Measurements from ENCODE around the gene GLIS1.

DNA sequence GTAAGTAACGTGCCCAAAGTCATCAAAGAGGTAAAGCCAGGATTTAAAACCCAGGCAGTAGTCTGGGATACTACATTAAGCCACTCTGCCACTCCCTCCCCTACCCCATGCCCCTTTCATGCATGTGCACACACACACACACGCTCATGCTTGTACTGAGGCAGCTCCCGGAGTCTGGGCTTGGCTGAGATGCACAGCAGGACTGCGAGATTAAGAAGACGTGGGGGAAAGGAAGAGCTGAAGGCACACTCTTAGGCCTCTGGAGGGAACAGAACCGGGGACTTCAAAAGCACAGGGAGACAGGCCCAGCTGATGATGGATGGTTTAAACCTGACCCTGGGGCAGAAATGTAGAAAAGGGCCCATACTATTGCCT, 98.3 kb downstream of the GLIS1 start:
- TF ChIP-seq, protein P1, sequence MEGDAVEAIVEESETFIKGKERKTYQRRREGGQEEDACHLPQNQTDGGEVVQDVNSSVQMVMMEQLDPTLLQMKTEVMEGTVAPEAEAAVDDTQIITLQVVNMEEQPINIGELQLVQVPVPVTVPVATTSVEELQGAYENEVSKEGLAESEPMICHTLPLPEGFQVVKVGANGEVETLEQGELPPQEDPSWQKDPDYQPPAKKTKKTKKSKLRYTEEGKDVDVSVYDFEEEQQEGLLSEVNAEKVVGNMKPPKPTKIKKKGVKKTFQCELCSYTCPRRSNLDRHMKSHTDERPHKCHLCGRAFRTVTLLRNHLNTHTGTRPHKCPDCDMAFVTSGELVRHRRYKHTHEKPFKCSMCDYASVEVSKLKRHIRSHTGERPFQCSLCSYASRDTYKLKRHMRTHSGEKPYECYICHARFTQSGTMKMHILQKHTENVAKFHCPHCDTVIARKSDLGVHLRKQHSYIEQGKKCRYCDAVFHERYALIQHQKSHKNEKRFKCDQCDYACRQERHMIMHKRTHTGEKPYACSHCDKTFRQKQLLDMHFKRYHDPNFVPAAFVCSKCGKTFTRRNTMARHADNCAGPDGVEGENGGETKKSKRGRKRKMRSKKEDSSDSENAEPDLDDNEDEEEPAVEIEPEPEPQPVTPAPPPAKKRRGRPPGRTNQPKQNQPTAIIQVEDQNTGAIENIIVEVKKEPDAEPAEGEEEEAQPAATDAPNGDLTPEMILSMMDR (conservative IDR thresholded peaks at IDR 0.05; ENCODE audit: low read length): no peak
- no peak for TF ChIP-seq EZH2phosphoT487 (IDR thresholded peaks at IDR 0.05; ENCODE audit: borderline replicate concordance)
